Measurements from ENCODE around the gene GPT2. TPM values are rescaled to one million over a fixed set of nuclear protein-coding genes. Genes with fewer than 3 reads are reported as not detected.
A peak's percentile ranks its signal among the peaks of the same experiment; 100 is the strongest.

Gene GPT2
- total RNA-seq, 6 donors from 2014 or later, result 2.9 to 19.9 (median 6.3) TPM

- H3K36me3 ChIP-seq, result peaks cover 0 to 13% (median 7%) of the 10 kb centered on the region in 4 donors
- peak in 1 of 2 donors; percentile 75 for DNase-seq
- peak overlapping the region in 1 of 4 donors; percentile 60 for H3K27ac ChIP-seq
Observed at GRCh38 chr16:46920402-46921068, 36.4 kb downstream of the GPT2 start.

GRCh38 chr16:46922239-46922638, 38.1 kb downstream of the GPT2 start:
- Histone ChIP-seq H3K4me1 (peaks cover 0 to 5% (median 0%) of the 10 kb centered on the region in 4 donors), H3K27ac (no peak overlapping the region), H3K36me3 (peaks cover 0 to 15% (median 7%) of the 10 kb centered on the region in 4 donors), H3K4me3 (no peak overlapping the region), H3K9me3 (no peaks in the 10 kb centered on the region), H3K27me3 (no peaks in the 10 kb centered on the region)
- no peak for ATAC-seq (ENCODE audit: low FRiP score in 2 of 2)
- WGBS, 2 donors, result 97 to 100% methylated on average over 1 to 10 of the region's 10 CpGs
- no peak for DNase-seq
- no peak for TF ChIP-seq EP300 (IDR thresholded peaks at IDR 0.05)
- no peak for TF ChIP-seq POLR2AphosphoS5 (IDR thresholded peaks at IDR 0.05)
- TF ChIP-seq POLR2A (IDR thresholded peaks at IDR 0.05), result no peak
- TF ChIP-seq CTCF (IDR thresholded peaks at IDR 0.05), result no peak

More at GRCh38 chr16:46920402-46921068, 36.4 kb downstream of the GPT2 start:
- no peak for TF ChIP-seq POLR2A (IDR thresholded peaks at IDR 0.05)
- no peak for TF ChIP-seq POLR2AphosphoS5 (IDR thresholded peaks at IDR 0.05)
- no peak for TF ChIP-seq CTCF (IDR thresholded peaks at IDR 0.05)
- no peak for TF ChIP-seq EP300 (IDR thresholded peaks at IDR 0.05)
- no peak overlapping the region for H3K4me3 ChIP-seq
- H3K27me3 ChIP-seq, result no peaks in the 10 kb centered on the region
- peak in 1 of 2 donors; percentile 43 for ATAC-seq (ENCODE audit: low FRiP score in 2 of 2)
- H3K9me3 ChIP-seq, result no peaks in the 10 kb centered on the region
- WGBS, 2 donors, result 54 to 65% methylated on average over 9 of the region's 9 CpGs
- peaks cover 0 to 5% (median 0%) of the 10 kb centered on the region in 4 donors for H3K4me1 ChIP-seq

DNA sequence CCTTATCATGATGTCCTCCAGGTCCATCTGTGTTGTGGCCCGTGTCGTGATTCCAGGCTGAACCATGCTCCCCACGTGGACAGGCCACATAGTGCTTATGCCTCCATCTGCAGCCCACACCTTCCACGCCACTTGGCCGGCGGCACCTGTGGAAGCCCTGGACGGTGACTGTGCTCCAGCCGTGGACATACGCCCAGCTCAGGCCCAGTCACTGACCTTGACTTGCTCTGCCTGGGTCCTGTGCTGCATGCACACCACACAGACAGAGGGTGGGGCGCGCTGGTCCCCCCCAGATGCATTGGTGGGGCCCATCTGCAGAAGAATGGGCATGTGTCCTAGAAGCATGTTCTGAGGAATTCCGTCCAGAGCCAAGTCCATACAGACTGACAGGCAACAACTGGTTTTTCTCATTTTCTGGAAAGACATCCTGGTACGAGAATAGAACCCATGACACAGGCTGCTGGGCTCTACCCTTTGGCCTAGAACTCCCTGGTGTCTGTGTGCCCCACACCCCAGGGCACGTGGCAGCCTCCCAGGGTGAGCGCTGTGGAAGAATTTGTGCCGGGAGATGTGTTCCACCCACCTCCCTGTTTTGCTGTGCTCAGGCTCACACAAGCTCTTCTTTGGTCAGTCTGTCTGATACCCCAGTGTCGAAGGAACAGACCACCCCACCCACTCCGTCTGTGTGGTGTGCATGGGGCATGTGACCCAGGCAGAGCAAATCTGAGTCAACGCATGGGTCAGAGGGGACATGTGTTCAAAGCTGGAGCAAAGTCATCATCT, 39.5 kb downstream of the GPT2 start:
- no peak for TF ChIP-seq POLR2A (IDR thresholded peaks at IDR 0.05)
- TF ChIP-seq EP300 (IDR thresholded peaks at IDR 0.05), result no peak
- no peak for TF ChIP-seq CTCF (IDR thresholded peaks at IDR 0.05)
- TF ChIP-seq POLR2AphosphoS5 (IDR thresholded peaks at IDR 0.05), result no peak
- no peak overlapping the region for H3K4me3 ChIP-seq
- no peak for ATAC-seq (ENCODE audit: low FRiP score in 2 of 2)
- no peak for DNase-seq
- 89 to 90% methylated on average over 18 to 19 of the region's 19 CpGs for WGBS, 2 donors
- H3K36me3 ChIP-seq, result peaks cover 0 to 16% (median 10%) of the 10 kb centered on the region in 4 donors
- no peaks in the 10 kb centered on the region for H3K27me3 ChIP-seq
- H3K27ac ChIP-seq, result no peak overlapping the region
- H3K4me1 ChIP-seq, result peaks cover 0 to 5% (median 0%) of the 10 kb centered on the region in 4 donors
- no peaks in the 10 kb centered on the region for H3K9me3 ChIP-seq

DNA sequence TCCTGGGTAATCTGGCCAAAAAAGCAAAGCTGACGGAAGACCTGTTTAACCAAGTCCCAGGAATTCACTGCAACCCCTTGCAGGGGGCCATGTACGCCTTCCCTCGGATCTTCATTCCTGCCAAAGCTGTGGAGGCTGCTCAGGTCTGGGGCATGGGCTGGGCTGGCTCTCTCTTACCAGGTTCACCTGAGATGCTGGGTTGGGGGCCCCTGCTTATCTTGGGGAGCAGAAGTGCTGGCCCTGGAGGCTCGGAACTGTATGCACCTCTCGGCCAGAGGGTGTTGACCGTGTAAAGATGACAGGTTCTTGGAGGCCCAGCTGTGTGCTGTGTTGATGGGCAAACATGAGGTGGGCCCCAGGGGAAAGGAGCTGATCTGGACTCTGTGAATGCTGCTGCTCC, 40.2 kb downstream of the GPT2 start:
- ATAC-seq (ENCODE audit: low FRiP score in 2 of 2) (no peak), DNase-seq (no peak)
- Histone ChIP-seq H3K36me3 (peaks cover 0 to 21% (median 10%) of the 10 kb centered on the region in 4 donors), H3K9me3 (no peaks in the 10 kb centered on the region), H3K4me3 (no peak overlapping the region), H3K27me3 (no peaks in the 10 kb centered on the region), H3K27ac (no peak overlapping the region), H3K4me1 (peaks cover 0 to 5% (median under 1%) of the 10 kb centered on the region in 4 donors)
- 91 to 93% methylated on average over 3 to 6 of the region's 6 CpGs for WGBS, 2 donors
- TF ChIP-seq POLR2AphosphoS5 (IDR thresholded peaks at IDR 0.05) (no peak), CTCF (IDR thresholded peaks at IDR 0.05) (no peak)
